WTC11 (cell line): ENCODE results near the gene GSDME.

Experiments
- SP1 ChIP-seq: sonication (generic); formaldehyde crosslinking; conservative IDR thresholded peaks from 2 replicates; pipeline ENCODE4 v1.8.1; 2022; ENCODE audit warnings: missing genetic modification reagents
- STAT6 ChIP-seq: sonication (generic); formaldehyde crosslinking; conservative IDR thresholded peaks from 2 replicates; pipeline ENCODE4 v1.8.1; 2023; ENCODE audit warnings: mild to moderate bottlenecking, low read depth, missing genetic modification reagents, moderate library complexity
- ZNF317 ChIP-seq: sonication (generic); formaldehyde crosslinking; IDR thresholded peaks from 2 replicates; pipeline ENCODE4 v1.8.1; 2023; ENCODE audit warnings: low read depth, mild to moderate bottlenecking, moderate library complexity, missing genetic modification reagents, borderline replicate concordance
- ZNF416 ChIP-seq: fragments of 250-450 bp; sonication (Bioruptor Pico); IDR thresholded peaks from 2 replicates; pipeline ENCODE4 v1.9.0; 2021; ENCODE audit warnings: mild to moderate bottlenecking, inconsistent platforms
- TF ChIP-seq, protein P1 (sequence below): fragments of 200-600 bp; IDR thresholded peaks from 2 replicates; pipeline ENCODE4 v1.8.0; 2022; ENCODE audit warnings: antibody characterized with exemption

- no peak for TF ChIP-seq ZNF416 (CRISPR knock-in tag)
- TF ChIP-seq SP1 (CRISPR knock-in tag), result no peak
- no peak for TF ChIP-seq STAT6 (CRISPR knock-in tag)
- no peak for TF ChIP-seq ZNF317
- TF ChIP-seq, protein P1, sequence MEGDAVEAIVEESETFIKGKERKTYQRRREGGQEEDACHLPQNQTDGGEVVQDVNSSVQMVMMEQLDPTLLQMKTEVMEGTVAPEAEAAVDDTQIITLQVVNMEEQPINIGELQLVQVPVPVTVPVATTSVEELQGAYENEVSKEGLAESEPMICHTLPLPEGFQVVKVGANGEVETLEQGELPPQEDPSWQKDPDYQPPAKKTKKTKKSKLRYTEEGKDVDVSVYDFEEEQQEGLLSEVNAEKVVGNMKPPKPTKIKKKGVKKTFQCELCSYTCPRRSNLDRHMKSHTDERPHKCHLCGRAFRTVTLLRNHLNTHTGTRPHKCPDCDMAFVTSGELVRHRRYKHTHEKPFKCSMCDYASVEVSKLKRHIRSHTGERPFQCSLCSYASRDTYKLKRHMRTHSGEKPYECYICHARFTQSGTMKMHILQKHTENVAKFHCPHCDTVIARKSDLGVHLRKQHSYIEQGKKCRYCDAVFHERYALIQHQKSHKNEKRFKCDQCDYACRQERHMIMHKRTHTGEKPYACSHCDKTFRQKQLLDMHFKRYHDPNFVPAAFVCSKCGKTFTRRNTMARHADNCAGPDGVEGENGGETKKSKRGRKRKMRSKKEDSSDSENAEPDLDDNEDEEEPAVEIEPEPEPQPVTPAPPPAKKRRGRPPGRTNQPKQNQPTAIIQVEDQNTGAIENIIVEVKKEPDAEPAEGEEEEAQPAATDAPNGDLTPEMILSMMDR, result no peak
These were observed 45.0 kb upstream of the GSDME start for GRCh38 chr7:24802300-24802699.
